Measurements from ENCODE around the gene DOCK4.

Gene DOCK4

DNA sequence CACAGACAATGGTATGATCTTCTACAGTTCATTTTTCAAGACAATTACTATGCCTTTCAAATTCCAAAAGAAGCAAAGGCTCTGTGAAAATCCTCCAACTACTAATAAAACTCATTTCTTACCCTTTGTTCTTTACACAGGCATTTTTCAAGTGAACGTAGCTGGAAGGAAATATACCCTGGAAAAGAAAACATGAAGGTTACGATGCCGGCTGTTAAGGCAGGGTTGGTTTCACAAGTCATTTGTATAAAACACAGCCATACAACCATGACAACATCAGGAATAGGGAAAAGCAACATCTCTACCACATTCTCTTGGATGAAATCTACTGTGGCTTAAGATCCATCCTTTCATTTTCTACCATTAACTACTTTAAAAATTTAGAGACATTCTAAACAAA, 207.9 kb downstream of the DOCK4 start:
- DNase-seq: no peak
- Histone ChIP-seq H3K4me1 (no peaks in the 10 kb centered on the region), H3K36me3 (no peaks in the 10 kb centered on the region; the same call in 1 of the 2 replicates)

DNA sequence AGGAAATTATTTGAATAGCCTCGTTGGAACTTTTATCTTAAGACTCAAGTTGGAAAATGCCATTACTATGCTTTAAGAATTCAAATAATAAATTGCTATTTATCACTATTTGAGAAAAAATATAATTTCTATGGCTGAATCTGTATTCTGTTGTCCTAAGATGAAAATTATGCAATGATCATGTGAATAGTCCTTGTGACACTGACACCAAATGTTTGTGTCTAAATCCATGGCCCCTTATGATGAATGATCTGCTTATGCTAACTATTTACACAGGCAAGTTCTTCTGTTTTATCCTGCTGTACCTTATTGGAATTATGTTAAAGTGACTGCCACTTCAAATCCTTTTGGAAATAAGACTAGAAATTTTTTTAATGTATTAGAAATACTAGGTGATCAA, 208.7 kb downstream of the DOCK4 start:
- no peaks in the 10 kb centered on the region for H3K9me3 ChIP-seq
- no peak for DNase-seq
- no peak overlapping the region for H3K4me3 ChIP-seq (ENCODE audit: low read depth, low read length)
- no peaks in the 10 kb centered on the region for H3K4me1 ChIP-seq
- no peaks in the 10 kb centered on the region for H3K27me3 ChIP-seq
- TF ChIP-seq, protein P1, sequence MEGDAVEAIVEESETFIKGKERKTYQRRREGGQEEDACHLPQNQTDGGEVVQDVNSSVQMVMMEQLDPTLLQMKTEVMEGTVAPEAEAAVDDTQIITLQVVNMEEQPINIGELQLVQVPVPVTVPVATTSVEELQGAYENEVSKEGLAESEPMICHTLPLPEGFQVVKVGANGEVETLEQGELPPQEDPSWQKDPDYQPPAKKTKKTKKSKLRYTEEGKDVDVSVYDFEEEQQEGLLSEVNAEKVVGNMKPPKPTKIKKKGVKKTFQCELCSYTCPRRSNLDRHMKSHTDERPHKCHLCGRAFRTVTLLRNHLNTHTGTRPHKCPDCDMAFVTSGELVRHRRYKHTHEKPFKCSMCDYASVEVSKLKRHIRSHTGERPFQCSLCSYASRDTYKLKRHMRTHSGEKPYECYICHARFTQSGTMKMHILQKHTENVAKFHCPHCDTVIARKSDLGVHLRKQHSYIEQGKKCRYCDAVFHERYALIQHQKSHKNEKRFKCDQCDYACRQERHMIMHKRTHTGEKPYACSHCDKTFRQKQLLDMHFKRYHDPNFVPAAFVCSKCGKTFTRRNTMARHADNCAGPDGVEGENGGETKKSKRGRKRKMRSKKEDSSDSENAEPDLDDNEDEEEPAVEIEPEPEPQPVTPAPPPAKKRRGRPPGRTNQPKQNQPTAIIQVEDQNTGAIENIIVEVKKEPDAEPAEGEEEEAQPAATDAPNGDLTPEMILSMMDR (IDR thresholded peaks at IDR 0.05; ENCODE audit: low read depth, low read length): no peak
- no peaks in the 10 kb centered on the region; the same call in 1 of the 2 replicates for H3K36me3 ChIP-seq

More for the DNA sequence above, 207.9 kb downstream of the DOCK4 start:
- no peaks in the 10 kb centered on the region for H3K9me3 ChIP-seq
- TF ChIP-seq, protein P1 (IDR thresholded peaks at IDR 0.05; ENCODE audit: low read depth, low read length): no peak
- H3K4me3 ChIP-seq (ENCODE audit: low read depth, low read length): no peak overlapping the region
- H3K27me3 ChIP-seq: no peaks in the 10 kb centered on the region

DNA sequence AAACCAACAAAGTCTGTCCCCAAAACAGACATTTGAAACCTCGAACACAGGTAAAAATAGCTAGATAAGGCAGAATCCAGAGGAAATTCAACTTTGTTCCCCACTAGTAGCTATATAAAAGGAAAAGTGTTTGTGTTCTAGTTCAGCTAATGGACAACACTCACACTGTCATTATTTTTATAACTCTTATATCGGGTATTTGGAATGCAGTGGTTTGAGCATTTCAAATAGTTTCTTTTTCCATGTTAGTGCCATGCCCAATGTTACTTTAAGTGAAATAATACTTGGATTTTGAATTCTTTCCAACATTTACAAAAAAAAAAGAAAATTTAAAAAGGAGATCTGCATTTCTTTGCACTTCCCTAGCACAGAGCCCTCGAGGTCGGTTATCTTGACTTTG, 213.6 kb downstream of the DOCK4 start:
- Histone ChIP-seq H3K9me3 (no peaks in the 10 kb centered on the region), H3K36me3 (no peaks in the 10 kb centered on the region; the same call in 1 of the 2 replicates), H3K4me3 (ENCODE audit: low read depth, low read length) (no peak overlapping the region), H3K27me3 (no peaks in the 10 kb centered on the region), H3K4me1 (no peaks in the 10 kb centered on the region)
- no peak for DNase-seq
- TF ChIP-seq, protein P1 (IDR thresholded peaks at IDR 0.05; ENCODE audit: low read depth, low read length): no peak

DNA sequence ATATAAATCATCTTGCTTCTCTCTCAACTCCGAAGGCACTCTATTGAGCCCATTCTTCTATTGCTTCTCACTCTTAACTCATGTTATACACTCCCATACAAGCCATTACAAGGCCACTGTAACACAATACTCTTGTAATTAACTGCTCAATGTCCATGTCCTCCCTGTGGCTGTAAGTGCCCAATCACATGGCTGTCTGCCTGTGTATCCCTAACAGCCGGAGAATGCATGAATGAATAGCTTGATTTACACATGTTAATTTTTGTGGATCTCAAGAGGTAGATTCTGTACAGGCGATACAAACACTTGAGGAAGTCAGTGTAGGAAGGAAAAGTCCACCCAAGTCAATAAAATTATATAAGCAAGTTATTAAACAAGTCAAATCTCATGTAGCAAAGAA, 215.6 kb downstream of the DOCK4 start:
- H3K4me1 ChIP-seq: no peaks in the 10 kb centered on the region
- DNase-seq: no peak

DNA sequence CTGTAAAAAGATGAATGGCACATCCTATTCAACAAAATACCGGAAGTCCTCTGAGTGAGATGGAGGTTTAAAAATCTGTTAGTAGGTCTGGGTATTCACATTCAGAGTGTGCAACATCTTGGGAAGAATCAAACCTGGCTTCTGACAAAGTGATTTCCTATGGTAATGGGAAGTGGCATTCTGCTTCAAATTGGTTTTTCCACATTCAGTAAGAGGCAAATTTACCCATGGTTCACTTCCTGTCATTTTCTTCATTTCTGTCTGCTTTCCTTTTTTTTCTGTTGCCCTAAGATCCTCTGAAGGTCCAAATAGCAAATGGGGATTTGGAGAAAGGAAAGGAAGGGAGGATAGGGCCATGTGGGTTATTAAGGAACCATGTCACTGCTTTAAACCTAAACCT, 218.3 kb downstream of the DOCK4 start:
- no peaks in the 10 kb centered on the region for H3K36me3 ChIP-seq

More for the DNA sequence above, 215.6 kb downstream of the DOCK4 start:
- no peaks in the 10 kb centered on the region for H3K27me3 ChIP-seq
- no peaks in the 10 kb centered on the region; the same call in 1 of the 2 replicates for H3K36me3 ChIP-seq
- no peak overlapping the region for H3K4me3 ChIP-seq (ENCODE audit: low read depth, low read length)
- TF ChIP-seq, protein P1 (IDR thresholded peaks at IDR 0.05; ENCODE audit: low read depth, low read length): no peak
- no peaks in the 10 kb centered on the region for H3K9me3 ChIP-seq

DNA sequence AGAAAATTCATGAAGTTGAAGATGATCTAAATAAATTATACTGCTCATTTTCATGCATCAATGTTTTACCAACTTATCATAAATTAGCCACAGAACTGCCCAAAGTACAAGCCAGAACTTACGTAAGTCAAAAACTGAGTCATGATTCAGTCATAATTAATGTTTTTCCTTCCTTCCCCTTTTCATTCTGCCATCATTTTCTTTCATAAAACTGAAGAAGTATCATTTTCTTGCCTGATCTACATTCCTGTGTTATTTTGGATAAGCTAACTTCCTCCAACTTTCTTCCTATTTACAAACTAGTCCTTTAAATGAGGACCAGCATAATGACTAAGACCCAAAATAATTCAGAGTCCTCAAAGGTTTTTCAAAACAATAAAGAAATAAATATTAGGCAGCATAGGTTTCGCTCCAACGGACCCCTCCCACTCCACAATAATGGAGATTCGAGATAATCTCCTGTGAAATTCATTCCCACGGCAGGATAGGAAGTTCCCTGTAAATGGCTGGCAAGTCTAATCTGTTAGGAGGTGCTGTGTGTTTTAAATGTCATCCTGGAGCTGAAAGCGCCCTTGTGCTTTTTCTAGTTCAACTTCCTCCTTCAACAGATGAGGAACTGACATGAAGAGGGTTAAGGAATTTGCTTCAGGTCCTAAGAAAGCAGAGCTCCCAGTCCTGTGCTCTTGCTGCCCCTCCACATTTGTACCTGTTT, 218.9 kb downstream of the DOCK4 start:
- TF ChIP-seq, protein P1 (IDR thresholded peaks at IDR 0.05; ENCODE audit: low read depth, low read length): no peak
- no peak overlapping the region for H3K4me3 ChIP-seq (ENCODE audit: low read depth, low read length)

More for the DNA sequence above, 218.3 kb downstream of the DOCK4 start:
- H3K4me3 ChIP-seq (ENCODE audit: low read depth, low read length): no peak overlapping the region
- no peak for DNase-seq
- no peaks in the 10 kb centered on the region for H3K27me3 ChIP-seq
- TF ChIP-seq, protein P1 (IDR thresholded peaks at IDR 0.05; ENCODE audit: low read depth, low read length): no peak
- no peaks in the 10 kb centered on the region for H3K4me1 ChIP-seq
- H3K9me3 ChIP-seq: no peaks in the 10 kb centered on the region

More for the DNA sequence above, 218.9 kb downstream of the DOCK4 start:
- no peaks in the 10 kb centered on the region for H3K27me3 ChIP-seq
- no peaks in the 10 kb centered on the region for H3K4me1 ChIP-seq
- H3K9me3 ChIP-seq: no peaks in the 10 kb centered on the region
- H3K36me3 ChIP-seq: no peaks in the 10 kb centered on the region
- DNase-seq: no peak

Measured in BE2C (cell line).